K562 (cell line): ENCODE measurements around the gene RHEB. TPM values are rescaled to one million over a fixed set of nuclear protein-coding genes. Genes with fewer than 3 reads are reported as not detected.
A peak's percentile ranks its signal among the peaks of the same experiment; 100 is the strongest.

ENCODE experiments used
- CEBPB ChIP-seq: fragments of 450-650 bp; IDR thresholded peaks from 2 replicates; pipeline ENCODE4 v1.6.1; 2016; ENCODE audit warnings: missing genetic modification characterization, missing compliant biosample characterization
- CHD1 ChIP-seq: fragments of 200-600 bp; sonication (generic); IDR thresholded peaks from one replicate; pipeline ENCODE4 v1.6.1; 2012; ENCODE audit warnings: mild to moderate bottlenecking, moderate library complexity, low read length, inconsistent platforms
- EP400 ChIP-seq: fragments of 450-650 bp; IDR thresholded peaks from 2 replicates; pipeline ENCODE4 v1.6.1; 2017; ENCODE audit warnings: antibody characterized with exemption, mild to moderate bottlenecking, moderate library complexity
- HOXB6 ChIP-seq: fragments of 250-450 bp; sonication (Bioruptor Pico); IDR thresholded peaks from 2 replicates; pipeline ENCODE4 v1.5.1; 2022; ENCODE audit warnings: mild to moderate bottlenecking, borderline replicate concordance
- MEF2A ChIP-seq: IDR thresholded peaks from 2 replicates; pipeline ENCODE4 v1.6.1; 2011; ENCODE audit warnings: low read depth, mild to moderate bottlenecking, low read length, moderate library complexity; ENCODE audit not compliant: control insufficient read depth
- MYNN ChIP-seq, 2 experiments: sonication (generic); formaldehyde crosslinking in 1 of 2; IDR thresholded peaks; 2 replicates each; pipeline versions ENCODE4 v1.5.0 to v1.6.1; 2016 to 2020; ENCODE audit warnings: antibody characterized with exemption in 1 of 2, missing genetic modification reagents in 1 of 2
- NR2F6 ChIP-seq: fragments of 450-650 bp; formaldehyde crosslinking; IDR thresholded peaks from 2 replicates; pipeline ENCODE4 v1.4.0; 2020; ENCODE audit warnings: mild to moderate bottlenecking
- RBBP5 ChIP-seq: fragments of 200-600 bp; sonication (generic); IDR thresholded peaks from 2 replicates; pipeline ENCODE4 v1.6.1; 2012; ENCODE audit warnings: borderline replicate concordance, mild to moderate bottlenecking, low read length, control low read depth, inconsistent platforms; ENCODE audit not compliant: insufficient read depth, poor library complexity, severe bottlenecking
- RBM39 ChIP-seq: fragments of 200-400 bp; formaldehyde crosslinking; optimal IDR thresholded peaks from 2 replicates; pipeline ENCODE3; 2018; ENCODE audit warnings: low read depth, low read length
- REST ChIP-seq, 2 experiments: fragments of 450-650 bp; formaldehyde crosslinking in 1 of 2; IDR thresholded peaks; 2 replicates each; pipeline versions ENCODE4 v1.4.0 to v1.6.1; 2014 to 2020; ENCODE audit warnings: mild to moderate bottlenecking in 2 of 2, borderline replicate concordance in 1 of 2, low read depth in 1 of 2
- SIRT6 ChIP-seq: IDR thresholded peaks from one replicate; pipeline ENCODE4 v1.6.1; 2012; ENCODE audit warnings: low read depth, mild to moderate bottlenecking, control low read depth, inconsistent platforms, low read length, moderate library complexity
- SOX6 ChIP-seq: fragments of 450-650 bp; IDR thresholded peaks from 2 replicates; pipeline ENCODE4 v1.6.1; 2014; ENCODE audit warnings: mild to moderate bottlenecking
- STAT5B ChIP-seq: fragments of 250-450 bp; sonication (Bioruptor Pico); IDR thresholded peaks from 2 replicates; pipeline ENCODE4 v1.8.0; 2021; ENCODE audit warnings: mild to moderate bottlenecking, inconsistent platforms
- TCF15 ChIP-seq: fragments of 250-450 bp; sonication (Bioruptor Pico); IDR thresholded peaks from 2 replicates; pipeline ENCODE4 v1.8.0; 2022; ENCODE audit warnings: moderate library complexity, mild to moderate bottlenecking, inconsistent platforms
- YBX1 ChIP-seq: fragments of 450-650 bp; IDR thresholded peaks from 2 replicates; pipeline ENCODE4 v1.7.1; 2016; ENCODE audit warnings: mild to moderate bottlenecking
- ZBTB7A ChIP-seq: IDR thresholded peaks from 2 replicates; pipeline ENCODE4 v1.6.1; 2011; ENCODE audit warnings: low read depth, mild to moderate bottlenecking, low read length, moderate library complexity, borderline replicate concordance; ENCODE audit not compliant: control insufficient read depth
- ZC3H11A ChIP-seq: IDR thresholded peaks from 2 replicates; pipeline ENCODE4 v1.6.1; 2012; ENCODE audit warnings: low read depth, low read length, improper control_type of control experiment
- ZNF174 ChIP-seq: fragments of 250-450 bp; sonication (Bioruptor Pico); IDR thresholded peaks from 2 replicates; pipeline ENCODE4 v1.4.0; 2020; ENCODE audit warnings: mild to moderate bottlenecking
- ZNF184 ChIP-seq: sonication (generic); formaldehyde crosslinking; IDR thresholded peaks from 2 replicates; pipeline ENCODE4 v1.5.0; 2020; ENCODE audit warnings: missing genetic modification reagents
- ZNF445 ChIP-seq: fragments of 250-450 bp; sonication (Bioruptor Pico); IDR thresholded peaks from 2 replicates; pipeline ENCODE4 v1.4.0; 2020; ENCODE audit warnings: low read depth, mild to moderate bottlenecking, moderate library complexity
- polyA plus RNA-seq, 8 experiments: library from polyadenylated mRNA; depleted of rRNA in 4 of 8; stranded (reverse) in 5 of 8; unstranded in 3 of 8; fragments of >200 nt; fragmentation: Nextera tagmentation in 2 of 8; fragmentation: Illumina TruSeq in 1 of 8; extraction: Ambion mirVana in 2 of 8; extraction: Trizol in 1 of 8; gene quantifications; 2 replicates each; pipeline versions ENCODE4 v1.2.1 to v1.2.3, GENCODE V29; 2011 to 2014; ENCODE audit warnings: inconsistent platforms in 1 of 8, missing spikeins in 1 of 8
- total RNA-seq, 7 experiments: library from RNA; depleted of rRNA in 6 of 7; stranded (reverse); fragments of >200 nt in 6 of 7; fragmentation: Illumina TruSeq in 2 of 7; extraction: Trizol in 2 of 7; gene quantifications; 2 replicates each; pipeline versions ENCODE4 v1.2.1 to v1.2.3, GENCODE V29; 2011 to 2021; ENCODE audit warnings: low replicate concordance in 1 of 7

RHEB gene
- total and polyA plus RNA-seq, 9 of the 15 experiments (the other 6 are each of a cell fraction or from before 2014, with no cell fraction given), result 28.5 to 249 (median 182) TPM

GRCh38 chr7:151518105-151518946, 1.4 kb downstream of the RHEB start (continued):
- 0 out of 2 replicates have a peak, but pooled peaks have one; percentile 20 for TF ChIP-seq REST (IDR thresholded peaks at IDR 0.05; ENCODE audit: borderline replicate concordance)
- no peak for TF ChIP-seq REST (CRISPR knock-in tag; IDR thresholded peaks at IDR 0.05; ENCODE audit: low read depth)
- no peak for TF ChIP-seq NR2F6 (CRISPR knock-in tag)
- TF ChIP-seq ZBTB7A, result no peak
- TF ChIP-seq HOXB6, result no peak
- peak; percentile 81 for TF ChIP-seq CHD1
- peak; percentile 13 for TF ChIP-seq EP400
- TF ChIP-seq STAT5B (CRISPR knock-in tag), result no peak
- no peak for TF ChIP-seq SIRT6
- TF ChIP-seq TCF15, result no peak
- no peak for TF ChIP-seq CEBPB (tag)
- no peak for TF ChIP-seq ZC3H11A
- no peak for TF ChIP-seq MEF2A
- TF ChIP-seq ZNF445, result no peak
- TF ChIP-seq MYNN (IDR thresholded peaks at IDR 0.05), result no peak
- no peak for TF ChIP-seq MYNN (CRISPR knock-in tag; IDR thresholded peaks at IDR 0.05)
- 0 out of 2 replicates have a peak, but pooled peaks have one; percentile 29 for TF ChIP-seq SOX6
- no peak for TF ChIP-seq ZNF174 (CRISPR knock-in tag)
- TF ChIP-seq RBM39, result no peak
- TF ChIP-seq ZNF184 (CRISPR knock-in tag), result no peak
- TF ChIP-seq YBX1, result no peak
- TF ChIP-seq RBBP5, result peak; percentile 33
